Measurements from ENCODE around the gene KLF2.

DNA sequence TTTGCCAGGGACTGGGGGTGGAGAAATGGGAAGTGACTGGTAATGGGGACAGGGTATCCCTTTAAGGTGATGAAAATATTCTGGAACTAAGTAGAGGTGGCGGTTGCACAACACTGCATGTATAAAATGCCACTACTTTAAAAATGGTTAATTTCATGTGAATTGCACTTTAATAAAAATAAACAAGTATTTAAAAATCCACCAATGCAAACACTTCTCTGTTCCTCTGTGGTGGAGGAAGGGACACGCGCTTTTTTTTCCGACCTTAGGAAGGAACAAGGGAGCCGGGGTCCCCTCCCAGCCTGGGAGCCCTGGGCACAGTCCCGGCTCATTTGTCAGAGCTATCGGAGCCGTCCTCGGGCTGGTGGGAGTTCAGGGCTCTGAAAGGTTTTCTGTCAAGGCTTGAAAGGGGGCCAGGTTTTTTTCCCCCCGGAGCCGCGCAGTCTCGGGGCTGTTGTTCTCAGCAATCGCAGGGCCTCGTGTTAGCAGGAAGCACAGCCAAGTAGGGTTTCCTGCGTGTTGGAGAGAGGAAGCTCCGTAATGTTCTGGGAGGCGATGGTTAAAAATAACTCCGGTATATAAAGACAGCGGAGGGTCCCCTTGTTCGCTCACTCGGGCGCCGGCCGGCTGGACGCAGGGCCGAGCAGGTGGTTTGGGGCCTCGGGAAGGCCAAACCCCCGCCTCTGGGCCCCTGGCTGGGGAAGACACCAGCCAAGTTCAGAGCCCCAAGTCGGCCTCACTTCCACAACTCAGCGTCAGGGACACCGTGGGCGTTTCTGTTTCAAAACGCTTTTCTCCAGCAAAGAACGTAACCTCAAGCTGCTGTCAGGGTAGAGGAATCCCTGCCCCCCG is 41.2 kb upstream of the KLF2 start:
- TF ChIP-seq EZH2 (IDR thresholded peaks at IDR 0.05) (no peak), POLR2AphosphoS5 (IDR thresholded peaks at IDR 0.05; ENCODE audit: borderline replicate concordance, low read depth, low read length) (peak; percentile 61)

Measured in SK-N-MC (cell line).